SKM-1 treated with dmso at 0.1 percent for 144 hours (cell line): ENCODE results near the gene ACACA.

ENCODE experiments used
- DNase-seq: peaks from one replicate; lab custom pipeline; 2025; ENCODE audit not compliant: unreplicated experiment; lab: John Stamatoyannopoulos, UW

Gene ACACA

DNA sequence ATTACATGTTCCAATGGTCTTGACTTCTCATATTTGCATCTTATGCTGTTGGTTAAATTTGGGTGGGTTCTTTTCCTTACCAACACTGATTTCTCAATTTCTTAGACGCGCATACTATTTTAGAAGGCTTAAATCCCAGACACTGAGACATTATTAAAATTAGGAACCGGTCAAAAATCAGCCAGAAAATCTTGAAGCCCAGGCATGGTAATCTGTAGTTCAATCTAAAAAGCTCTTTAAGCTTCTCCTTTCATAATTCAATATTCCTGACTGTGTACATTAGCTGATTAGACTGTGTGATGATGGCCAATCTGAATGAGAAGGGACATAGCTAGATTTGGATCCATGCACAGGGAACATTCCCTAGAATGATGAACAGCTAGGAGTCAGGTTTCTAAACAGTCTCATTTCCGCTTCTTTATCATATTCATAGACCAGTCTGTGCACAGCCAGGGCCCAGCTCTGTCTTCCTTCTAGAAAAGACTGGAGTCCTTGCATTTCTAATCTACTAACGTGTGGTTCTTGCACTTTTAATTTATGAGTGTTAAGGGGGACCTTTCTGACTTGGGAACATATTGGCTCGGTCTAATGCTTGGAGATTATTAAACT lies 268.6 kb downstream of the ACACA start:
- DNase-seq, result no peak

DNA sequence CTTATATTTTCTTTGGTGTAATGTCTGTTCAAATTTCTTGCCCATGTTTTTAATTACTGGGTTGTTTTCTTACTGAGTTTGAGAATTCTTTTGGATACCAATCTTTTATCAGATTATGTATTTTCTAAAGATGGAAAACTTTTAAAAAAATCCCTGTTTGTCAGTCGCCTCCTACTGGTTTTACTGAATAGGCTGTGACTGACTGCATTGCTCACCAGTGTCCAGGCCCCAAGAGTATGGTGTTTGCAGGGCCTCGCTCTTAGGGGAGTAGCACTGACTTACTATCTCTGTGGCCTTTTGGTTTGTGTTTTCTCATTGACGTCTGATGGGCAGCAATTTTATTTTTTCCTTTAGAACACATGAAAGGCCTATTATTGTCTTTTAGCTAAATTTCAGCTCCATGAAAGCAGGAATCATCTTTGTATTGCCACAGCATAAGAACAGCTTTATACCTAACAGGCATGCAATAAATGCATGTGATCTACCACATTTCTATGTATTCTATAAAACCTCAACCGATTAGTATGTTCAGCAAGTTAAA lies 269.5 kb downstream of the ACACA start:
- no peak for DNase-seq

DNA sequence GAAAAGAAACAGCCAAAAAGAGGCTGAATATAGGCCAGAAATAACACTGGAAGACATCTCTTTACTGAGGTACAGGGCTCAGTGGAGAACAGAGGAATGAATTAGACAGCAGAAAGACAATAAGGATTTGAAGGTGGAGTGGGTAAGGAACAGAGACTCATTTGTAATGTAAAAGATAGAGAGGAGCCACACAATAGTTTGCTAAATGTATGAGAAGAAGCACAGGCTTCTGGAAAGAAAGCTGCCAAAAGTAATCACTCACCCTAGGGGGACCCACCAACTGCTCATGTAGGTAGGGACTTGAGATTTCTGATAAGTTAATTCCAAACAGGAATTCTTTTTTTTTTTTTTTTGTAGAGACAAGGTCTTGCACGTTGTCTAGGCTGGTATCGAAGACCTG lies 271.1 kb downstream of the ACACA start:
- no peak for DNase-seq

DNA sequence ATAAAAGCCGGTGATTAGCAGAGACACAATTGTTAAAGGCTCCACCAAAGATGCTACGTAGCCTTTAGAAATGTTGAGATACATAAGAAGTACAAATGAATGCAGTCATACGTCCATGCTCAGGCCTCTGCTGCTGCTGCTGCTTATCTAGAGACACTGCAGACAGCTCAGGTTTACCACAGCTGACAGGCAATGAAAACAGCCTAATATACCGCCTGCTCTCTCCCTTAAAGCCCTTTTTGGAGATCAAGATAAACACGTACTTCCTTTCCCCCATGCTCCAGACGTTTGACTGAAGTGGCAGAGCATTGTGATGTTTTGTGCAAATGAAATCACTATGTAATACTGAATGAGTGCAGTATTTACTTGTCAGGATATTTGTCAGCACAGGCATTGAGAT lies 272.6 kb downstream of the ACACA start:
- DNase-seq, result no peak

DNA sequence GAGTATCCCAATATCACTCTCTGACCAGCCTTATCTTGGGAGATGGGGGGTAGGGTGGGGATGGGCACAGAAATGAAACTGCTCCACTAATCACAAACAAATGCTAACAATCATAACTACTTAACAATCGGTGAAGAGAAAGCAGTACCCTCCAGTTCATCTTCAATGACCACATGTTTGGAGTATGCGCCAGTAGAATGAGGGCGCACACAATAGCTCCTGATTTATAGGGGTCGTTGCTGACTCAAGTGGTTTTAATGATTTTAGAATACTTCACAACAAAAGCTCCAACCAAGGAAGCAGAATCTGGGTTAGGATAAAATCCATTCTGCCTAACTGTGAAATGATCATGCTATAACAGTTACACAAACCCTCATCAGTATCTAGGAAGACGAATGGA lies 273.5 kb downstream of the ACACA start:
- DNase-seq, result no peak

DNA sequence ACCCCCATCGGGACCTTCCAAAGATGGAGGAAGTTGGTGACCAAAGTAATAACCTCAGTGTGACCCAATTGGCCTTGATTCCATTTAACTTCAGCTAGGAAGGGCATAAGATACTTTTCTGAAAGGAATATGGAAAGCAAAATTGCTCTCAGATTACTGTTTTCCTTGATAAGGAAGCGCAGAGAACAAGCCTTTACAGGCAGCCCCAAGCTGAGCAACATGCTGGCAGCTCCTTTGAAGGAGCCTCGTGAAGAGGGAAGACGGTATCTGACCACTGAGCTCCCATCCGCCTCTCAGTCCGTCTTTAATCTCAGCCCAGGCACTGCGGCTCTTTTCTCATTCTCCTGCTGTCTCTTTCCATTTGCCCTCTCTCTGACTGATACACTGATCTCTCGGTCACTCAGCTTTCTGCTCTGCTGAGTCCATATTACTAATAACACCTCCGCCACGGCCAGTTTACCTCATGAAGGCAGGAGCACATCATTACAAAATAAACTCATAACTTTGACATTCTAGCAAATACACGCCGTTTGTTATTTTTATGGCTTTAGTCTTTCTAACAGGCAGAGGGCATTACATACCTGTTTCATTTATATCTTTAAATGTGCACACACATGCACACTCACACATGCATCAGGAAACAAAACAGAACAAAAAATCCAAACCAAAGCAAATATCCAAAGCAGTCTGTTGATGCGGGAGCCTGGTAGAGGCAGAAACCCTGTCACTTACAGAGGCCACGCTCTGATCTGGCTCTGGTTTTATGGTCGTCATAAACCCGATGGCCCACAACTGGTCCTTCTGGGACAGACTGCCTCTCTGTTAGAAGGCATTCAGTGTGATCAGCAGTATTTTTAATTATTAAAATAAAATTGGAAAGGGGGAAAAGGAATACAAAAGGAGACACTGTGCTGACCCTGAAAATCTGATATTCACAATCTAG lies 274.7 kb downstream of the ACACA start:
- no peak for DNase-seq

DNA sequence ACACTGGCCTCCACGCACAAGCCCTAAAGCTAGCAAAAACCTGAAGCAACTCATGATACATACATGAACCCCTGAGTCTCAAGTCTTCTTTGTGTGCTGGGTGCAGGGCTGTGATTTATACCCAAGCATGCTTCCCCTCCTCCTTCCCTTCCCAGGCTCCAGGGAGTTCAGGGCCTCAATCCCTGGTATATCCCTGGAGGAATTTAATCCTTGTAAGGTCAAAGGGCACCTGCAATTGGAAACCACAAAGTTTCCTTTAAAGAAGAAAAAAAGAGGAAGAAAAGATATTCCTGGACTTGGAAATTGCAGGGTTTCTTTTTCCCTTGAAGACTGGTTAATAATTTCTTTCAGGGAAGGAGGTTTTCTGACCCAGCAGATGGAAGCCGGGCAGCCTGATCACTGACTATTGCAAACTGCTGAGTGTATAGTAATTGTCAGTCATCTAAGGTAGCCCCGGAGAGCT lies 275.6 kb downstream of the ACACA start:
- DNase-seq, result no peak

DNA sequence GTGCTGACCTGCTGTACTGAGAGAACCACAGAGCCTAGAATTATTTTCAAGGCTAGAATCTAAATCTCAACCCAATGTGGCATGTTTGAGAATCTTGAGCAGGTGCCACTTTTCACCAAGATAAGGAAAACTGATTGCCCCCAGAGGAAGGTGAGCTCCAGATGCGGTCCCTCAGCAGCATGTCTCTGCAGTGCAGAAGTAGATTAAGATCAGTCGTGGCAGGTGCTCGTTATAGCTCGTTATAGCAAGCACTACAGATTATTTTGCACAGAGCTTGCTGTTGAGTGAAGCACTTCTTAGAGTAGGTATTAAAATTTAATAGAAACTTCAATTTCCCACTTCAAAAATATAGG lies 281.8 kb downstream of the ACACA start:
- no peak for DNase-seq

DNA sequence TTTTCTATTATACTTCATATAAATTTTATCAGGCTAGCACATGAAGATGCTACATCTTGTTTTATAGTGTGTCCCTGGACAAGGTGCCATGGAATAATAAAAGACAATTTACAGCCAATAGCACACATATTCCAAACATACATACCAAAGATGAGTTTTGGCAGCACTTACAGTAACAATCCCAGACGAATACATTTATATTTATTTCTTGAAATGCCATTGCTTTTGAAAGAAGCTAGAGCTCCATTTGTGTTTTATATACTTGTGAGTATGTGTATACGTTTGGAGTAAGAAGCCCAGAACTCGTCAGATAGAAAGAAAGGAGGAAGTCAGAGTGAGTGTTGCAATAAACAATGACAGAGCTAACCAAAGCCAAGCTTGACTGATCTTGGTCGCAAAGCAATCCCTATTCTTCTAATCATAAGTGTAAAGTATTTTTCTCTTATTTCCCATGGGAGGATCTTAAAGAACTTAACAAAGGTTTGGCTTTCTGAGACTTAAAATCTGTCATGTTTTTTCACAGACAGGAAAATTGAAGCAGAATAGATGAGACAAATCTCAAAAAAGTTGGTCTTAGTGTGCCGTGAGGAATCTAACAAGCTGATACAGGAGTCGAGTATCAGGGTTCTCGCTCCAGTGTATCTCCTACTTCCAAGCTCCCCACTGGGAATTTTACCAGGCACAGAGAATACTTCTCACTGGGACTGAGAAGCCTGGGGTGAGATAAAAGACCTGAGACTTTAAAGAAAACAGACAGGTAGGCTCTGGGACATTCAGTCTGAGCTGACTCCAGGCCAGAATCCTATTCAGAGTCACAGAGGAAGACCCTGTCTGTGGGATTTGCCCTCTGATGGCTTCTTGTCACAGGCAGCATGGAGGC lies 282.5 kb downstream of the ACACA start:
- DNase-seq, result peak; percentile 75

DNA sequence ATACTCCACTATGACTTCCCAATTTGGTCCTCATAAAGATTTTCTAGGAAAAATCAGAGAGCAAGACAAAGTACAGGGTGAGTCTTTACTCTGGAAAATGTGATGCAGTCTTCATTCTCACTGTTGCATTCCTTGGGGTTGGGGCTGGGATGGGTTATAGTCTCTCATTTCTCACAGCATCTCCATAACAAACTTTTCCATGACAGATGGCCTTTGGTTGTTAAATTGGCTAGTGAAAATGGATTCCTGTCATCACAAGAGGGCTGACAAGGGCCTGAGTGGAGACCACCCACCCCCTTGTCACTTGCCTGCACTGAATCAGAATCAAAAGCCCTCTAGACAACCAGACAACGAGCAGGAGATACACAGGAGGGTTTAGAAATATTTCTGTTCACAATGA lies 283.2 kb downstream of the ACACA start:
- DNase-seq, result no peak

DNA sequence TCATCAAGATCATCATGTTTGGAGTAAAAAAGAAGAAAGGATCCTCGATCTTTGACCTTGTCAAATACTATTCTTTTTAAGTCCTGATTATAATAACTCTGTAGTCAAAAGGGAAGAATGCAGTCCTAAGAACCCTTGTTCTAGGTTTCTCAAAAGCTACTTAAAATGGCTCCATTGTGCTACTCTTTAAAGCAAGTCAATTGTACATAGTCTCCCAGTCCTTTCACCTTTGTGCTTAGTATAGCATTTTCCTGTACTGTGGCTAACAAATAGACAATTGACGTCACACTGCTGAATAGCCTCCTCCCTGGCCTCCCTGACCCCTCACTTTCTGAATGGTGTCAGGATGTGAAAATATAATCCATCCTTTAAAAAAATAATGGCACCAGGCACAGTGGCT lies 285.0 kb downstream of the ACACA start:
- DNase-seq, result no peak

DNA sequence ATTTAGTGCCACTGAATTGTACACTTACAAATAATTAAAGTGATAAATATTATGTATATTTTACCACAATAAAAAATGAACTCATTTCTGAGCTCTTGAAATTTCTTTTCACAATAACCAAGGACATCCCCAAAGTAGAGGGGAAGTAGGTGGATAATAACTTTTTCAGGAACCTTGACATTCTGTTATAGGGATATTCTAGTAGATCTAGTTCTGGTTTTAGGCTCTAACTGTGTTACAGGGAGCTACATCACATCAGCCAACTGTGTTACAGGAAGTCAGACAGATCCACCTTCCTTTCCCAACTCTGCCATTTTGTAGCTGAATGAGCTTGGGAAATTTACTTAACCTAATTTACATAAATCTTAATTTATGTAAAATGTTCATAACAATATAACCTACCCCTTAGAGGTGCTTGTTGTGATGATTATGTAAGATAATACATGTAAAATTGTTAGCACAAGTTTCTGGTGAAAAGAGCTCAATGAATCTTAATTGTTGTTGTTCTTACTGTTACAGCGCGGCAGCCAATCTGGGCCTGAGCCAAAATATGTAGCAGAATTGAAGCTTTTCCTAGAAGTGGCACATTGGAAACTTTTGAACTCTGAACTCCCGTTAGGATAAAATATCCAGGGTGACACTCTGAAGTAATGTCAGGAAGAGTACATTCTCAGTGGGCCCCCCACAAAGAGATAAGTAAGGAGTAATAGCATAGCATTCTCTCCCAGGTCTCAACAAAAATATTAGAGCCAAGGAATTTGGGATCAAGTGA lies 288.1 kb downstream of the ACACA start:
- no peak for DNase-seq

DNA sequence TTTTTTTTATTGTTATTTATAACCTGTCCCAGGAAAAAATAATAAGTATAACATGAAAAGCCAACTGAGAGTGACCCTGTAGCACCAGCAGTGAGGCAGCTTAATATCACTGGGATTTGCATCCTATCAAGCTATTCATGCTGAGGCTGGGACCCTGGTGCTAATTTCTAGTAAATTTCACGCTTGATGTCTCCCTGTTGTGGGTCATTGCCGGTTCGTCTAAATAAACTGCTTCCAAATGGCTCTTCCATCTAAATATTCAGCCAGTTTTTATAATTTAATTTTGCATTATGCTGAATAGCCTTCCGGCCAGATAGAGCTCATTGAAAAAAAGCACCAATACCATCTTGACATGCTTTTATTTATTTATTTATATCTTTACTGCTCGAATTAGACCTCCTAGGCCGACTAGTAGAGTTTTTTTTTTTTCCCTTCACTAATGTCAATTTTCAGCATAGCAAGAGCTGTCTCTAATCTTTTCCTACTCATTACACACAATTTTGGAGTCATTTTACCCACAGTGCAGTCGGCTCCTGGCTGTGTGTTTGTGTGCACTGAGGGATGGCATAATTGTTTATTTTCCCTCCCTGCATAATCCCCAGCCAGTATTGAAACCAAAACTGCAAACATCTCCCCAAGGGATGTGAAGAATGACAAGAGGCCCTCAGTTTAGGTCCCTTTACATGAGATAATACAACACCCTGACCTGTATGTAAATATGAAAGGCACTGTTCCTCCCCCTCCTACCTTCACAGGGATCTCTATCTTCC lies 289.1 kb downstream of the ACACA start:
- DNase-seq, result no peak

DNA sequence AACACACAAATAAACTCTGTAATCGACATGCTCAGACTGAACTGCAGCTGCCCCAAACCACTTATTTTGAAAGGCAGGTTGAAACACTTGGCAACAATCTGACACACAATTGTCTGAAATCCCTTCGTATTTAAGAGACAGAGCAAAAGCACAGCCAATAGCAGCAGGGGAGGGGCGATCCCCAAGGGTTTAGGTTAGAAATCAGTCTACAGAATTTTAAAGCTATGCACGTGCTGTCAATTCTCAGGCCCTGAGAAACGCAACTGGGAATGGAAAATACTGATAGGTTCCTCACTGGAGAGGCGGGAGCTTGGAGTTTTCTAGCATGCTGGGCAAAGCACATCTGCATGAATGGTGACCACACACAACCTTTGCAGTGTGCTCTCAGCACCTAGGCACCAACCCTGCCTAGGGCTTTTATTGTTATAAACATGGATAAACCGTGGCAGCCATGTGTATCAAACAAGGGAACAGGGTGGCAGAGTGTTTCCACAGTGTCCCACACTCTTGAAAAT lies 289.9 kb downstream of the ACACA start:
- DNase-seq, result no peak

DNA sequence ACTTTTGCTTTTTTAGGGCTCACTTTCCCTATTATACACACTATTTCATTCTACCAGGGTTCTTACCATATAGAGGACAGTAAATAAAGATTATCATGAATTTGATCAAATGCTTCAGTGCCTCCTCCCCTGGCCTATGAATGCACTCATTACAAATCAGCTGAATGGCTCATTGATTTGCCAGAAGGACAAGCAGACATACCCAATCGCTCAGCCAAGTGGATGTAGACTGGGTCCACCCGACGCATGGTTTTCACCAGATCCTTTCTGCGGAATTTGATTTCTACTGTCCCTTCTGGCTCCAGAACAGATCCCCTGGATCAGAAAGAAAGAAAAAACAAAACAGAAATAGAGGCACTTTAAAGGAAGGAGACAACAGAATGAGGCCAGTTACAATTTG lies 295.3 kb downstream of the ACACA start:
- no peak for DNase-seq

DNA sequence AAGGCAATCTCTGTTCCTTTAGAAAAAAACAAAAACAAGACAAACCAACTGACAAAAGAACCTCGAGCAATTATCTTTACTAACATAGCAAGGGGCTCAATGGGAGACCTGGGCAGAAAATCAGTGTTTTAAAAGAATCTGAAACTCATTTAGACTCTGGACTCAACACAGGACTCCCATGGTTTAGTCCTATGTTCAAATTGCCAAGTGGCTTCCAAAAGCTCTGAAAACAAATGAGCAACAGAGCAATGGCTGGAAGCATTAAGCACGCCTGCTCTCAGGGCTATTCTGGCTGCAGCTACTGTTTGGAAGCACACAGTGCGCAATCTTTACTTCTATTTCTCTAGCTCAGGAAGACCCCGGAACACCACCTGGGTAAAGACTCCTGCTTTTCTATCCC lies 295.9 kb downstream of the ACACA start:
- DNase-seq, result no peak

DNA sequence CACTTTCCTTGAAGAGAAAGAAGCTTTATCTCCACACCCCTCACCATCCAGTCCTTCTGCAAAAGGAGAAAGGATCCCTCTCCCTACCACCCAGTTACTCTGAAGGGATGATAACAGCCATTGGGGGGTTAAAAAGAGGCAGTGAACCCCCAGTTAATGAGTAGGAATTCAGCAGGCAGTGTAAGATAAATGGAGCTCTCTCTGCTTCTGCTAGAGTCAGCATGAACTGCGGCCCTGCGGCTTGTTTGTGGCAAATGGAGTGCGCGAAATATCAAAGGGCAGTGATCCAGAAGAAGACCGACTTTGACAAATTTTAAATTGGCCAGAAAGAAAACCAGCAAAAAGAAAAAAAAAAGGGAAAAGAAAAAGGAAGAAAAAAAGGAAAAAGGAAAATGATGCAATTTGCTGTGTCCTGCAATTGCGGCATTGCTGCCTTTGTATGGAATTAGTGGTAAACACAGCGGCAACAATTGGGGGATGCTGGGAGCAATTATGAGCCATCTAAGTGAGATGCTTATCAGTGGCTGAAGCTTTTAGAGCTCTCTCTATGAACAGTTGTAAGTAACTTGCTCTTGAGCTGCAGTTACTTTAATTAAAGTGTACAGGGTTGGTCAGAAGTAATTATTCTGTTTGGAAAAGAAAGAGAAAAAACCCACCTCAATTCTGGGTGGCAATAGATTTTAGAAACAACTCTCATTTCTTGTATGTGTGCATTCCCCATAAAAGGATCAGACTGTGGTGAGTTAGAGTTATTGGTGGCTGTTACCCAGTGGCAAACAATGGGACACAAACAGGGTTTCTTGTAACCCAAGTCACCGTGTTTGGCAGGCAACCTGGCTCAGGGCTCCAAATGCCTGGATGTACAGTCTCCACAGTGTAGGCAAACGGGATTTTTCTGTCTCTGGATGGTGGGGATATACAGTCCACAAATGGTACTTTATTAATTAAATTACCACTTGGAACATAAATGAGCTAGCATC lies 296.6 kb downstream of the ACACA start:
- no peak for DNase-seq

DNA sequence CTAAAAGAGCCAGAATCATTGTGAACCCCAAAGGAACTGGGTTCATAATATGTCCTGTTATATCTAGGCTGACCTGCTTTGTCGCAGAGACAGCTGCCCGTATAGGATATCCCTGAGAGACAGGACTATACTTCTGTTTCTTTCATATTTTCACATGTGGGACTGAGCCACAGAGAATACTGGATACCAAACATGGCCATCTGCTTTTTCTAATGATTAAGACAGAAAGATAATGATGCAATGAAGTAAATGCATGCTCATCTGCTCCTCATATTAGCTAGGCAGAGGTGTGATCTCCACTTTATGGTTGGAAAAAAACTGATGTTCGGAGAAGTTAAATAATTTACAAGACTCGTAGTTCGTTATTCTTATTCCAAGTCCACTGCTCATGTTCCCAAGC lies 297.5 kb downstream of the ACACA start:
- DNase-seq, result no peak
